HEK293 (cell line): Measurements from ENCODE around the gene PIGL.
A peak's percentile ranks its signal among the peaks of the same experiment; 100 is the strongest.

Experiments used
- CTCF ChIA-PET: fragments of 350-600 bp; formaldehyde crosslinking; extraction: SDS; loops from one replicate; lab custom pipeline; 2021; ENCODE audit warnings: antibody characterized with exemption; lab: Yijun Ruan, JAX
- POLR2A ChIA-PET: fragments of 300-600 bp; formaldehyde crosslinking; extraction: SDS; loops from one replicate; lab custom pipeline; 2020; ENCODE audit warnings: antibody characterized with exemption, inconsistent platforms; lab: Yijun Ruan, JAX
- H3K27ac ChIP-seq: fragments of 200-500 bp; sonication (Bioruptor generic); 2 replicates; pipeline ENCODE4 v1.5.1; 2014; ENCODE audit warnings: low read depth, low read length, control low read depth, inconsistent platforms; ENCODE audit errors: extremely low read depth
- H3K36me3 ChIP-seq, 2 experiments: fragments of 200-500 bp in 1 of 2; sonication (Bioruptor generic) in 1 of 2; 1 replicate in 1 of 2; 2 replicates in 1 of 2; pipeline ENCODE4 v1.5.1; 2014 to 2017; ENCODE audit warnings: inconsistent platforms in 2 of 2, low read length in 2 of 2; ENCODE audit not compliant: control insufficient read depth in 2 of 2, insufficient read depth in 1 of 2
- H3K4me1 ChIP-seq: fragments of 200-500 bp; sonication (Bioruptor generic); 2 replicates; pipeline ENCODE4 v1.5.1; 2014; ENCODE audit warnings: mild to moderate bottlenecking, low read length, inconsistent platforms; ENCODE audit not compliant: control insufficient read depth, insufficient read depth
- H3K4me3 ChIP-seq: 2 replicates; pipeline ENCODE4 v1.5.1; 2011; ENCODE audit warnings: low read depth, mild to moderate bottlenecking, control low read depth, low read length, moderate library complexity
- H3K9me3 ChIP-seq: fragments of 200-500 bp; sonication (Bioruptor generic); 2 replicates; pipeline ENCODE4 v1.5.1; 2014; ENCODE audit warnings: low read depth, low read length, inconsistent platforms; ENCODE audit not compliant: control insufficient read depth, insufficient read depth
- HIC1 ChIP-seq: fragments of 450-650 bp; formaldehyde crosslinking; IDR thresholded peaks from 2 replicates; pipeline ENCODE4 v1.5.1; 2016; ENCODE audit warnings: missing biosample characterization, missing genetic modification characterization
- HOXD13 ChIP-seq: sonication (generic); formaldehyde crosslinking; IDR thresholded peaks from 2 replicates; pipeline ENCODE4 v1.8.0; 2022; ENCODE audit warnings: missing genetic modification reagents, borderline replicate concordance
- IKZF3 ChIP-seq: fragments of 450-650 bp; IDR thresholded peaks from 2 replicates; pipeline ENCODE4 v1.5.0; 2018; ENCODE audit warnings: missing biosample characterization, mild to moderate bottlenecking, missing genetic modification characterization, moderate library complexity
- INSM2 ChIP-seq: fragments of 450-650 bp; formaldehyde crosslinking; IDR thresholded peaks from 2 replicates; pipeline ENCODE4 v1.5.1; 2016; ENCODE audit warnings: missing biosample characterization, missing genetic modification characterization
- PRDM1 ChIP-seq: fragments of 450-650 bp; formaldehyde crosslinking; IDR thresholded peaks from 2 replicates; pipeline ENCODE4; 2016; ENCODE audit warnings: missing biosample characterization, missing genetic modification characterization
- YY2 ChIP-seq: fragments of 450-650 bp; formaldehyde crosslinking; IDR thresholded peaks from 2 replicates; pipeline ENCODE4 v1.5.1; 2016; ENCODE audit warnings: missing biosample characterization, missing genetic modification characterization
- ZNF121 ChIP-seq: fragments of 450-650 bp; formaldehyde crosslinking; IDR thresholded peaks from 2 replicates; pipeline ENCODE4 v1.5.1; 2016; ENCODE audit warnings: missing biosample characterization, missing genetic modification characterization
- ZNF132 ChIP-seq: fragments of 450-650 bp; formaldehyde crosslinking; IDR thresholded peaks from 2 replicates; pipeline ENCODE4 v1.5.1; 2017; ENCODE audit warnings: missing biosample characterization, missing genetic modification characterization, borderline replicate concordance
- ZNF274 ChIP-seq, 2 experiments: fragments of 200-500 bp in 1 of 2; fragments of 450-650 bp in 1 of 2; sonication (Bioruptor generic) in 1 of 2; formaldehyde crosslinking in 1 of 2; IDR thresholded peaks; 2 replicates each; pipeline versions ENCODE4 v1.5.1 to v1.6.1; 2014 to 2016; ENCODE audit warnings: borderline replicate concordance in 1 of 2, inconsistent platforms in 1 of 2, low read length in 1 of 2, missing biosample characterization in 1 of 2, missing genetic modification characterization in 1 of 2
- ZNF324 ChIP-seq: fragments of 450-650 bp; formaldehyde crosslinking; IDR thresholded peaks from 2 replicates; pipeline ENCODE4 v1.5.1; 2016; ENCODE audit warnings: missing biosample characterization, missing genetic modification characterization
- ZNF335 ChIP-seq: fragments of 450-650 bp; formaldehyde crosslinking; conservative IDR thresholded peaks from 2 replicates; pipeline ENCODE4 v1.5.1; 2016; ENCODE audit warnings: missing biosample characterization, missing genetic modification characterization
- ZNF391 ChIP-seq: fragments of 450-650 bp; formaldehyde crosslinking; IDR thresholded peaks from 2 replicates; pipeline ENCODE4 v1.5.1; 2016; ENCODE audit warnings: low read depth, missing biosample characterization, missing genetic modification characterization, borderline replicate concordance
- ZNF416 ChIP-seq: fragments of 450-650 bp; formaldehyde crosslinking; IDR thresholded peaks from 2 replicates; pipeline ENCODE4 v1.5.1; 2016; ENCODE audit warnings: missing biosample characterization, missing genetic modification characterization
- ZNF423 ChIP-seq: fragments of 450-650 bp; formaldehyde crosslinking; IDR thresholded peaks from 2 replicates; pipeline ENCODE4 v1.5.1; 2016; ENCODE audit warnings: missing biosample characterization, missing genetic modification characterization
- ZNF426 ChIP-seq: fragments of 450-650 bp; formaldehyde crosslinking; IDR thresholded peaks from 2 replicates; pipeline ENCODE4 v1.5.1; 2017; ENCODE audit warnings: missing biosample characterization, missing genetic modification characterization, mild to moderate bottlenecking, inconsistent platforms, moderate library complexity
- ZNF473 ChIP-seq: fragments of 450-650 bp; formaldehyde crosslinking; IDR thresholded peaks from 2 replicates; pipeline ENCODE4 v1.5.1; 2017; ENCODE audit warnings: missing biosample characterization, missing genetic modification characterization
- ZNF510 ChIP-seq: fragments of 450-650 bp; formaldehyde crosslinking; IDR thresholded peaks from 2 replicates; pipeline ENCODE4 v1.5.1; 2018; ENCODE audit warnings: mild to moderate bottlenecking, missing genetic modification characterization, missing biosample characterization; ENCODE audit not compliant: insufficient replicate concordance
- ZNF530 ChIP-seq: fragments of 450-650 bp; formaldehyde crosslinking; IDR thresholded peaks from 2 replicates; pipeline ENCODE4 v1.5.1; 2016; ENCODE audit warnings: low read depth, missing biosample characterization, missing genetic modification characterization
- ZNF621 ChIP-seq: fragments of 450-650 bp; formaldehyde crosslinking; IDR thresholded peaks from 2 replicates; pipeline ENCODE4 v1.5.1; 2017; ENCODE audit warnings: missing biosample characterization, missing genetic modification characterization
- ZNF626 ChIP-seq: fragments of 450-650 bp; sonication (Bioruptor Pico); formaldehyde crosslinking; IDR thresholded peaks from 2 replicates; pipeline ENCODE4 v1.5.1; 2018; ENCODE audit warnings: missing biosample characterization, missing genetic modification characterization, inconsistent platforms
- ZNF777 ChIP-seq: fragments of 450-650 bp; formaldehyde crosslinking; IDR thresholded peaks from 2 replicates; pipeline ENCODE4 v1.5.1; 2017; ENCODE audit warnings: missing biosample characterization, missing genetic modification characterization, borderline replicate concordance
- ZSCAN23 ChIP-seq: fragments of 450-650 bp; formaldehyde crosslinking; IDR thresholded peaks from 2 replicates; pipeline ENCODE4 v1.5.1; 2016; ENCODE audit warnings: missing biosample characterization, missing genetic modification characterization
- TF ChIP-seq, protein P1 (sequence below): fragments of 450-650 bp; formaldehyde crosslinking; IDR thresholded peaks from 2 replicates; pipeline ENCODE4 v1.5.1; 2016; ENCODE audit warnings: missing biosample characterization, missing genetic modification characterization, borderline replicate concordance
- TF ChIP-seq, protein P2 (sequence below): fragments of 450-650 bp; formaldehyde crosslinking; IDR thresholded peaks from 2 replicates; pipeline ENCODE4 v1.5.1; 2016; ENCODE audit warnings: missing biosample characterization, missing genetic modification characterization

Gene PIGL

GRCh38 chr17:16217002-16217635 is at the start of gene PIGL:
Gene PIGL (plus strand): TSS chr17:16217210. CDS start chr17:16217227, 17 bp downstream.
- H3K36me3 ChIP-seq = peaks cover 0 to 10% of the 10 kb centered on the region in 2 experiments; a peak in 1 of 3 replicates
- POLR2A ChIA-PET = interaction anchor here (0.5 to 2.6 kb wide), 7 partner anchors 14 to 228 kb away, joined by 3 to 14 read pairs (median 4); partner anchors contain the start of genes CENPV, TTC19, UBB and ZSWIM7
- CTCF ChIA-PET = interaction anchor here (0.5 to 1.1 kb wide), 8 partner anchors 9 to 302 kb away, joined by 3 to 4 read pairs (median 3); no protein-coding TSS in a partner anchor
- TF ChIP-seq ZNF426 = no peak
- no peak for TF ChIP-seq ZNF274 (IDR thresholded peaks at IDR 0.05; ENCODE audit: low read length)
- no peak for TF ChIP-seq ZNF274 (tag by site-specific recombination; IDR thresholded peaks at IDR 0.05; ENCODE audit: borderline replicate concordance)
- TF ChIP-seq HIC1 (tag by site-specific recombination) = no peak
- 0 out of 2 replicates have a peak, but pooled peaks have one; percentile 17 for TF ChIP-seq ZNF626 (tag by site-specific recombination)
- peak; percentile 80; the same call in 1 of the 2 replicates for TF ChIP-seq ZSCAN23 (tag by site-specific recombination)
- TF ChIP-seq ZNF530 (tag by site-specific recombination) = no peak
- peak; percentile 85 for TF ChIP-seq IKZF3 (tag by site-specific recombination)
- peak; percentile 71; the same call in 1 of the 2 replicates for TF ChIP-seq ZNF391 (tag by site-specific recombination)
- peak; percentile 76 for TF ChIP-seq INSM2 (tag by site-specific recombination)
- no peak for TF ChIP-seq ZNF132
- TF ChIP-seq ZNF335 (tag by site-specific recombination) = peak; percentile 87
- TF ChIP-seq YY2 (tag by site-specific recombination) = peak; percentile 97
- TF ChIP-seq ZNF423 (tag by site-specific recombination) = no peak
- TF ChIP-seq, protein P1, sequence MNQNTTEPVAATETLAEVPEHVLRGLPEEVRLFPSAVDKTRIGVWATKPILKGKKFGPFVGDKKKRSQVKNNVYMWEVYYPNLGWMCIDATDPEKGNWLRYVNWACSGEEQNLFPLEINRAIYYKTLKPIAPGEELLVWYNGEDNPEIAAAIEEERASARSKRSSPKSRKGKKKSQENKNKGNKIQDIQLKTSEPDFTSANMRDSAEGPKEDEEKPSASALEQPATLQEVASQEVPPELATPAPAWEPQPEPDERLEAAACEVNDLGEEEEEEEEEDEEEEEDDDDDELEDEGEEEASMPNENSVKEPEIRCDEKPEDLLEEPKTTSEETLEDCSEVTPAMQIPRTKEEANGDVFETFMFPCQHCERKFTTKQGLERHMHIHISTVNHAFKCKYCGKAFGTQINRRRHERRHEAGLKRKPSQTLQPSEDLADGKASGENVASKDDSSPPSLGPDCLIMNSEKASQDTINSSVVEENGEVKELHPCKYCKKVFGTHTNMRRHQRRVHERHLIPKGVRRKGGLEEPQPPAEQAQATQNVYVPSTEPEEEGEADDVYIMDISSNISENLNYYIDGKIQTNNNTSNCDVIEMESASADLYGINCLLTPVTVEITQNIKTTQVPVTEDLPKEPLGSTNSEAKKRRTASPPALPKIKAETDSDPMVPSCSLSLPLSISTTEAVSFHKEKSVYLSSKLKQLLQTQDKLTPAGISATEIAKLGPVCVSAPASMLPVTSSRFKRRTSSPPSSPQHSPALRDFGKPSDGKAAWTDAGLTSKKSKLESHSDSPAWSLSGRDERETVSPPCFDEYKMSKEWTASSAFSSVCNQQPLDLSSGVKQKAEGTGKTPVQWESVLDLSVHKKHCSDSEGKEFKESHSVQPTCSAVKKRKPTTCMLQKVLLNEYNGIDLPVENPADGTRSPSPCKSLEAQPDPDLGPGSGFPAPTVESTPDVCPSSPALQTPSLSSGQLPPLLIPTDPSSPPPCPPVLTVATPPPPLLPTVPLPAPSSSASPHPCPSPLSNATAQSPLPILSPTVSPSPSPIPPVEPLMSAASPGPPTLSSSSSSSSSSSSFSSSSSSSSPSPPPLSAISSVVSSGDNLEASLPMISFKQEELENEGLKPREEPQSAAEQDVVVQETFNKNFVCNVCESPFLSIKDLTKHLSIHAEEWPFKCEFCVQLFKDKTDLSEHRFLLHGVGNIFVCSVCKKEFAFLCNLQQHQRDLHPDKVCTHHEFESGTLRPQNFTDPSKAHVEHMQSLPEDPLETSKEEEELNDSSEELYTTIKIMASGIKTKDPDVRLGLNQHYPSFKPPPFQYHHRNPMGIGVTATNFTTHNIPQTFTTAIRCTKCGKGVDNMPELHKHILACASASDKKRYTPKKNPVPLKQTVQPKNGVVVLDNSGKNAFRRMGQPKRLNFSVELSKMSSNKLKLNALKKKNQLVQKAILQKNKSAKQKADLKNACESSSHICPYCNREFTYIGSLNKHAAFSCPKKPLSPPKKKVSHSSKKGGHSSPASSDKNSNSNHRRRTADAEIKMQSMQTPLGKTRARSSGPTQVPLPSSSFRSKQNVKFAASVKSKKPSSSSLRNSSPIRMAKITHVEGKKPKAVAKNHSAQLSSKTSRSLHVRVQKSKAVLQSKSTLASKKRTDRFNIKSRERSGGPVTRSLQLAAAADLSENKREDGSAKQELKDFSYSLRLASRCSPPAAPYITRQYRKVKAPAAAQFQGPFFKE = no peak
- no peak for TF ChIP-seq HOXD13 (CRISPR knock-in tag)
- TF ChIP-seq ZNF121 (tag by site-specific recombination) = no peak
- no peak for TF ChIP-seq ZNF473 (tag by site-specific recombination)
- peak; percentile 71 for TF ChIP-seq ZNF777 (tag by site-specific recombination)
- no peak for TF ChIP-seq PRDM1 (tag by site-specific recombination)
- no peak for TF ChIP-seq ZNF416 (tag by site-specific recombination)
- TF ChIP-seq ZNF510 (tag by site-specific recombination) = peak; percentile 17
- TF ChIP-seq, protein P2, sequence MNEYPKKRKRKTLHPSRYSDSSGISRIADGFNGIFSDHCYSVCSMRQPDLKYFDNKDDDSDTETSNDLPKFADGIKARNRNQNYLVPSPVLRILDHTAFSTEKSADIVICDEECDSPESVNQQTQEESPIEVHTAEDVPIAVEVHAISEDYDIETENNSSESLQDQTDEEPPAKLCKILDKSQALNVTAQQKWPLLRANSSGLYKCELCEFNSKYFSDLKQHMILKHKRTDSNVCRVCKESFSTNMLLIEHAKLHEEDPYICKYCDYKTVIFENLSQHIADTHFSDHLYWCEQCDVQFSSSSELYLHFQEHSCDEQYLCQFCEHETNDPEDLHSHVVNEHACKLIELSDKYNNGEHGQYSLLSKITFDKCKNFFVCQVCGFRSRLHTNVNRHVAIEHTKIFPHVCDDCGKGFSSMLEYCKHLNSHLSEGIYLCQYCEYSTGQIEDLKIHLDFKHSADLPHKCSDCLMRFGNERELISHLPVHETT (tag by site-specific recombination) = peak; percentile 97
- no peak for TF ChIP-seq ZNF621 (tag by site-specific recombination)
- peak; percentile 89 for TF ChIP-seq ZNF324

More at GRCh38 chr17:16217002-16217635, at the start of gene PIGL:
- H3K4me3 ChIP-seq = peak within 1 kb of the TSS; percentile 99
- H3K9me3 ChIP-seq = no peaks in the 10 kb centered on the region
- H3K27ac ChIP-seq = peak within 1 kb of the TSS; percentile 91
- H3K4me1 ChIP-seq = peaks cover 12% of the 10 kb centered on the region
